BJ (cell line): Measurements from ENCODE around the gene TTC19. TPM values are rescaled to one million over a fixed set of nuclear protein-coding genes. Genes with fewer than 3 reads are reported as not detected.
A peak's percentile ranks its signal among the peaks of the same experiment; 100 is the strongest.

Experiments
- CTCF ChIA-PET: fragments of 350-600 bp; formaldehyde crosslinking; extraction: SDS; loops from one replicate; lab custom pipeline; 2021; ENCODE audit warnings: antibody characterized with exemption, inconsistent platforms; lab: Yijun Ruan, JAX
- POLR2A ChIA-PET: fragments of 300-600 bp; sonication (Branson Sonifier 250); formaldehyde crosslinking; extraction: SDS; loops from one replicate; lab custom pipeline; 2021; ENCODE audit warnings: antibody characterized with exemption; lab: Charles Lee
- DNase-seq: peaks from one replicate; pipeline ENCODE4 v3.0.0-alpha.2; 2011; ENCODE audit warnings: low read depth
- H3K27me3 ChIP-seq: 2 replicates; pipeline ENCODE4 v1.6.0; 2011; ENCODE audit warnings: low read length; ENCODE audit not compliant: control insufficient read depth, insufficient read depth
- H3K36me3 ChIP-seq: 2 replicates; pipeline ENCODE4 v1.5.1; 2011; ENCODE audit warnings: low read length; ENCODE audit not compliant: control insufficient read depth, insufficient read depth
- H3K4me3 ChIP-seq: 2 replicates; pipeline ENCODE4 v1.5.1; 2011; ENCODE audit warnings: low read depth, mild to moderate bottlenecking, control low read depth, low read length
- polyA plus RNA-seq: library from polyadenylated mRNA; depleted of rRNA; stranded (reverse); fragments of >200 nt; gene quantifications from 2 replicates; pipeline ENCODE4 v1.2.3, GENCODE V29; 2011
- TF ChIP-seq, protein P1 (sequence below): IDR thresholded peaks from 2 replicates; pipeline ENCODE4 v1.5.1; 2011; ENCODE audit warnings: low read depth, mild to moderate bottlenecking, control low read depth, inconsistent platforms, low read length, moderate library complexity; ENCODE audit not compliant: insufficient read depth

TTC19 gene
- polyA plus RNA-seq, 1 experiment, result 2.8 TPM

DNA sequence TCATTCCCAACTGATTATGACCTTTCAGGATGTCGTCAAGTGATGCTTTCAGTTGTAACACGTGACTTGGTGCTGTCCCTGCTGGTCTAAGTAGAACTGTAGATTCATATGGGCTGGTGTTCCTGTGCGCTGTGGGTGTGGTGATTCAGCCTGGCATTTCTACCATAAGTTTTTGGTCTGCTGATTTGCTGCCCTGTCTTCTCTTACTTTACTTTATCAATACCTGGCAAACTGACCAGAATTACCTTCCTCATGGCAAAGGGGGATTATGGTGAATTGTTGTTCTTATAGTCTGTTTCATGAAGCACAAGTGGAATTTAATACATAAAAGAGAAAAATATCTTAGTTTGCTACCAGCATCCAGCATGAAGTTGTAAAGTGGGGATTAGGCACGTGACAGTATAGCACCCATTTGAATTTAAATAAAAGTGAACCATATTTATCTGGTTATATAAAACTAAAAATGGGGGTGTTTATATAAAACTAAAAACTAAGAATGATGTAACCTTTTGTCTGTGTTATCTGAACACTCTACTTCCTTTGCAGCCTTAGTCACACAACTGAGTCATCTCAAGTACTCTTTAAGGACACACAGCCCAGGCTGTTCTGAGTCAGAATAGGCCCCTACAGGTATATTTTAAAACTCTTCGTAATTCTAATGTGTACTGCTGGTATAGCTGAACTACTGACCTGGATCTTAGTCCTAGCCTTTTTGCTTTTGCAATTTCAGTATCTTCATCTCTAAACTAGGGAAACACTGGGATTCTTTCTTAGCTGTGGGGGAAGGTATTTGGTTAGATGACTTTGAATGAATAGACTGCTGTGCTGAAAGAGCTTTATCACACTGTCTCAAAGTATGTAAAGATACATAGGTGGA is 28.3 kb downstream of the TTC19 start:
- CTCF ChIA-PET, result interaction anchor here (0.6 to 1.4 kb wide), 3 partner anchors 14 to 342 kb away, joined by 3 to 6 read pairs (median 4); no protein-coding TSS in a partner anchor

DNA sequence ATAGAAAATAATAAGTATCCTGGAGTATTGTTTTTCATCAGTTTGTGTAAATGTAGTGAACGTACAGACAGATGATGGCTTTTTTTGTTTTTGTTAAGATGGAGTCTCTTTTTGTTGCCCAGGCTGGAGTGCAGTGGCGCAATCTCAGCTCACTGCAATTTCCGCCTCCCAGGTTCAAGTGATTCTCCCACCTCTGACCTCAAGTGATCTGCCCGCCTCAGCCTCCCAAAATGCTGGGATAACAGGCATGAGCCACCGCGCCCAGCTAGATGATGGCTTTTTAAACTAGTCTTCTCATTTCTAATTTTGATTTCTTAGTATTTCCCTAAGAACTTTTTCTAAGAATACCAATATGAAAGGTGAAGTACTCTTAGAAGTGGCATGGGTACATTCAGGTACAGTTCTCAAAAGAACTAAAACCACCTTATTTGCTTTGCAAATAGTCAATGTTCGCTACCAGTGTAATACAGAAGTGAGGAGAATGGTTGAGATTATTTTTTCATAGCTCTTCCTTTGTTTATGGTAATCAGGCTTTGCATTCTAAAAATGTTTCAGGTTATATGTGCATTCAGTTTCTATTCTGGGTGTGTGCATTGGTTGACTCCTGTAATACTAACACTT is 34.2 kb downstream of the TTC19 start:
- DNase-seq, result no peak
- TF ChIP-seq, protein P1, sequence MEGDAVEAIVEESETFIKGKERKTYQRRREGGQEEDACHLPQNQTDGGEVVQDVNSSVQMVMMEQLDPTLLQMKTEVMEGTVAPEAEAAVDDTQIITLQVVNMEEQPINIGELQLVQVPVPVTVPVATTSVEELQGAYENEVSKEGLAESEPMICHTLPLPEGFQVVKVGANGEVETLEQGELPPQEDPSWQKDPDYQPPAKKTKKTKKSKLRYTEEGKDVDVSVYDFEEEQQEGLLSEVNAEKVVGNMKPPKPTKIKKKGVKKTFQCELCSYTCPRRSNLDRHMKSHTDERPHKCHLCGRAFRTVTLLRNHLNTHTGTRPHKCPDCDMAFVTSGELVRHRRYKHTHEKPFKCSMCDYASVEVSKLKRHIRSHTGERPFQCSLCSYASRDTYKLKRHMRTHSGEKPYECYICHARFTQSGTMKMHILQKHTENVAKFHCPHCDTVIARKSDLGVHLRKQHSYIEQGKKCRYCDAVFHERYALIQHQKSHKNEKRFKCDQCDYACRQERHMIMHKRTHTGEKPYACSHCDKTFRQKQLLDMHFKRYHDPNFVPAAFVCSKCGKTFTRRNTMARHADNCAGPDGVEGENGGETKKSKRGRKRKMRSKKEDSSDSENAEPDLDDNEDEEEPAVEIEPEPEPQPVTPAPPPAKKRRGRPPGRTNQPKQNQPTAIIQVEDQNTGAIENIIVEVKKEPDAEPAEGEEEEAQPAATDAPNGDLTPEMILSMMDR, result no peak
- Histone ChIP-seq H3K4me3 (no peak overlapping the region), H3K36me3 (peaks cover 16% of the 10 kb centered on the region), H3K27me3 (no peaks in the 10 kb centered on the region)
- POLR2A ChIA-PET, result no interaction called here
- CTCF ChIA-PET, result no interaction called here

More for the DNA sequence above, 28.3 kb downstream of the TTC19 start:
- Histone ChIP-seq H3K36me3 (peaks cover 17% of the 10 kb centered on the region), H3K27me3 (no peaks in the 10 kb centered on the region), H3K4me3 (no peak overlapping the region)
- TF ChIP-seq, protein P1, result no peak
- DNase-seq, result peak; percentile 65
- POLR2A ChIA-PET, result no interaction called here

DNA sequence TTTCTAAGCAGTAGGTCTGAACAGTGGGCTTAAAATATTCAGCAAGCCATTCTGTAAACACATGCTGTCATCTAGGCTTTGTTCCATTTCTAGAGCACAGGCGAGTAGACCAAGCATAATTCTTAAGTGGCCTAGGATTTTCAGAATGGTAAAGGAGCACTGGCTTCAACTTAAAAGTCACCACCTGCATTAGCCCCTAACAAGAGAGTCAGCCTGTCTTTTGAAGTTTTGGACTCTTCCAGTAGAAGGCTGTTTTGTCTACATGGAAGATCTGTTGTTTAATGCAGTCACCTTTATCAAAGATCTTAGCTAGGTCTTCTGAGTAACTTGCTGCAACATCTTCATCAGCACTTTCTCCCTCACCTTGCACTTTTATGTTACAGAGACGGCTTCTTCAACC is 36.6 kb downstream of the TTC19 start:
- Histone ChIP-seq H3K4me3 (no peak overlapping the region), H3K27me3 (no peaks in the 10 kb centered on the region), H3K36me3 (peaks cover 17% of the 10 kb centered on the region)
- TF ChIP-seq, protein P1, result no peak
- ChIA-PET POLR2A (interaction anchor here (0.6 kb wide), 1 partner anchor 21 kb away, joined by 3 read pairs; no protein-coding TSS in a partner anchor), CTCF (no interaction called here)
- no peak for DNase-seq

DNA sequence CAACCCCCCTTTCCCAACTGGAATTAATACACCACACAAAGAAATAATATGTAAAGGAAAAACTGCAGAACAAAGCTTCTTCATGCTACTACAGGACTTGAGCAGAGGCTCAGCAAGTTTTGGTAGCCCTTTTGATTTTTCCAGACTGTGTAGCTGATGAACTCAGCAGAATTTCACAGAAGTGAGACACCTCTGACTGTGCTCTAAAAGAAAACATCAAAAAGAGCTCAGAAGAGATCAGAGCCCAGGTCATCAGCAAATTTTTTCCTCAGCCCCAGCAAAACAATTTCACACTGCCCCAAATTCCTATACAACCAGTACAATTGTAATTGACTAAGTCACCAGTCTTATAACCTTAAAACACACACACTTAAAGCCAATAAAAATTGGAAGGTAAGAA is 38.0 kb downstream of the TTC19 start:
- no peak for DNase-seq
- no peak overlapping the region for H3K4me3 ChIP-seq
- no peaks in the 10 kb centered on the region for H3K27me3 ChIP-seq
- H3K36me3 ChIP-seq, result peaks cover 13% of the 10 kb centered on the region
- CTCF ChIA-PET, result no interaction called here
- TF ChIP-seq, protein P1, result no peak
- POLR2A ChIA-PET, result no interaction called here

DNA sequence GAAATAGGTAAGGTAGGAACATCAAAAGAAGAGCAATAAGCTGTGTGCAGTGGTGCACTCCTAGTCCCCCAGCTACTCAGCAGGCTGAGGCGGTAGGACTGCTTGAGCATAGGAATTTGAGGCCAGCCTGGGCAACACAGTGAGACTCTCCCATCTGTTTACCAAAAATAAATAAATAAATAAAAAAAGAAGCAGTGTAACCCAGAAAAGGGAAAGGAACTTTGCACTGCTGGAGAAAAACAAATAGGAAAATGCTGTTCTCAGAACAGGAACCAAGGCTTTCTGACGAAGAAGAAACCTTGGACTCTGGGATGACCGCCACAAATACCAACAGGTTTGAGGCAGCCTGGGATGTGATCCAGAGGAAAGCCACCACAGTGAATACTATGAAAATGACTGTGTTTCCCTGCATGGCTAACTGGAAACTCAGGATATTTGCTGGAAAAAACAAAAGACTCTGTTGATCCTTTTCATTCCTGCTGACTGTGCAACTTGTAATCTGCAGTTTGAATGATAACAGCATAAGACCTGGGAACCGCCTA is 41.2 kb downstream of the TTC19 start:
- POLR2A ChIA-PET, result no interaction called here
- DNase-seq, result peak; percentile 43
- CTCF ChIA-PET, result no interaction called here
- Histone ChIP-seq H3K4me3 (no peak overlapping the region), H3K36me3 (peaks cover 11% of the 10 kb centered on the region), H3K27me3 (no peaks in the 10 kb centered on the region)
- TF ChIP-seq, protein P1, result no peak
